SHP77 (cell line): ENCODE results near the gene LYRM4.
"Not testable (repeated sequence)": the region's sequence is repeated elsewhere in the genome, so short reads cannot be mapped to it uniquely, and the experiment has no call there.

Experiments
- DNase-seq, 2 experiments: peaks; one replicate each; lab custom pipeline; 2025; lab: John Stamatoyannopoulos, UW

LYRM4 gene

GRCh38 chr6:5081182-5081581 lies 179.6 kb downstream of the LYRM4 start:
- no peak for DNase-seq

- DNase-seq: no peak
Measured at GRCh38 chr6:5080574-5080973, 180.2 kb downstream of the LYRM4 start.

- DNase-seq: no peak
Measured at GRCh38 chr6:5079692-5080091, 181.1 kb downstream of the LYRM4 start.

GRCh38 chr6:5078121-5078669 lies 182.6 kb downstream of the LYRM4 start:
- DNase-seq: no peak

GRCh38 chr6:5076931-5077330 lies 183.8 kb downstream of the LYRM4 start:
- no peak for DNase-seq

- no peak for DNase-seq
Measured at GRCh38 chr6:5073992-5074391, 186.8 kb downstream of the LYRM4 start.

- no peak for DNase-seq
Measured at GRCh38 chr6:5072440-5072839, 188.3 kb downstream of the LYRM4 start.

- no peak for DNase-seq
Measured at GRCh38 chr6:5071216-5071615, 189.5 kb downstream of the LYRM4 start.

GRCh38 chr6:5068153-5068751 lies 192.5 kb downstream of the LYRM4 start:
- no peak for DNase-seq

GRCh38 chr6:5067305-5067704 lies 193.4 kb downstream of the LYRM4 start:
- no peak for DNase-seq

- DNase-seq: no peak
Measured at GRCh38 chr6:5066456-5067093, 194.2 kb downstream of the LYRM4 start.

- no peak for DNase-seq
Measured at GRCh38 chr6:5063617-5064016, 197.1 kb downstream of the LYRM4 start.

- DNase-seq: no peak
Measured at GRCh38 chr6:5061152-5061551, 199.6 kb downstream of the LYRM4 start.

GRCh38 chr6:5060439-5060838 lies 200.3 kb downstream of the LYRM4 start:
- DNase-seq: not testable (repeated sequence)

- no peak for DNase-seq
Measured at GRCh38 chr6:5059036-5059896, 201.5 kb downstream of the LYRM4 start.
